AG09309 (cell line): ENCODE data around the gene LOXL4.

Experiments
- DNase-seq: peaks from one replicate; pipeline ENCODE4 v3.0.0-alpha.2; 2010; ENCODE audit warnings: low read depth
- H3K4me3 ChIP-seq: 2 replicates; pipeline ENCODE4 v1.5.1; 2011; ENCODE audit warnings: mild to moderate bottlenecking, low read depth, low read length, moderate library complexity; ENCODE audit not compliant: control insufficient read depth
- TF ChIP-seq, protein P1 (sequence below): IDR thresholded peaks from 2 replicates; pipeline ENCODE4 v1.5.1; 2011; ENCODE audit warnings: mild to moderate bottlenecking, low read depth, low read length, inconsistent platforms; ENCODE audit not compliant: insufficient read depth, control insufficient read depth; ENCODE audit errors: missing control alignments

The LOXL4 gene

DNA sequence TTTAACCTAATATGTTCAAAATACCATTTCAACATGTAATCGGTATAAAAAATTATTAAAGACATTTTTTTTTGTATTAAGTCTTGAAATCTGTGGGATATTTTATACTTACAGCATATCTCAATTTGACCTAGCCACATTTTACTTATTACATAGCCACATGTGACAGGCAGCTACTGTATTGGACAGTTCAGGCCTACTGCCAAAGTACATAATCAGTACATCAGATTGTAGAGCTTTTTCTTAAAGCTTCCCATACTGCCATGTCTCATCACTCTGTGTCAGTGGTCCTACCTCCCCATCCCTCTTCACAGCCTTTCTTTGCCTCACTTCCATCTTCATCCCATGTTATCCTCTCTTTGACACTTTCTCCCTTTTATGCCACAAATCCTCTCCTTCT, 43.0 kb downstream of the LOXL4 start:
- no peak overlapping the region for H3K4me3 ChIP-seq
- no peak for DNase-seq
- TF ChIP-seq, protein P1, sequence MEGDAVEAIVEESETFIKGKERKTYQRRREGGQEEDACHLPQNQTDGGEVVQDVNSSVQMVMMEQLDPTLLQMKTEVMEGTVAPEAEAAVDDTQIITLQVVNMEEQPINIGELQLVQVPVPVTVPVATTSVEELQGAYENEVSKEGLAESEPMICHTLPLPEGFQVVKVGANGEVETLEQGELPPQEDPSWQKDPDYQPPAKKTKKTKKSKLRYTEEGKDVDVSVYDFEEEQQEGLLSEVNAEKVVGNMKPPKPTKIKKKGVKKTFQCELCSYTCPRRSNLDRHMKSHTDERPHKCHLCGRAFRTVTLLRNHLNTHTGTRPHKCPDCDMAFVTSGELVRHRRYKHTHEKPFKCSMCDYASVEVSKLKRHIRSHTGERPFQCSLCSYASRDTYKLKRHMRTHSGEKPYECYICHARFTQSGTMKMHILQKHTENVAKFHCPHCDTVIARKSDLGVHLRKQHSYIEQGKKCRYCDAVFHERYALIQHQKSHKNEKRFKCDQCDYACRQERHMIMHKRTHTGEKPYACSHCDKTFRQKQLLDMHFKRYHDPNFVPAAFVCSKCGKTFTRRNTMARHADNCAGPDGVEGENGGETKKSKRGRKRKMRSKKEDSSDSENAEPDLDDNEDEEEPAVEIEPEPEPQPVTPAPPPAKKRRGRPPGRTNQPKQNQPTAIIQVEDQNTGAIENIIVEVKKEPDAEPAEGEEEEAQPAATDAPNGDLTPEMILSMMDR = no peak

DNA sequence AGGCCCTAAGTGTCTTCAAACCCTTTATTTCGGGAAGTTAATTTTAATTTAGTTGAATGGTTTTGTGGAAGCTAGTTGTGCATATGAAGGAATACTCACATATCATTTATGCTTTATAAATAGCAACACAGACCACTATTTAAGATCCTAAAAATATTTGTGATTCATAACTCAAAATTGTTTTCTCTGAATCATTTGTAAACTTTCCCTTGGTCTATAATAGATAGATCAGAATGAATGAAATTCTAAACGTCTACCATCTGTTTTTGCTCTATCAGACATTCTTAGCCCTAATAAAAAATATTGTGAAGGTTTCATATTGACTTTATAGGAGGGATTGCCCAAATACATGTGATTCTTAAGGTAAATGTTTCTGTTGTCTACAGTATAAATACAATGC, 43.5 kb downstream of the LOXL4 start:
- no peak overlapping the region for H3K4me3 ChIP-seq
- no peak for DNase-seq
- TF ChIP-seq, protein P1 = no peak

DNA sequence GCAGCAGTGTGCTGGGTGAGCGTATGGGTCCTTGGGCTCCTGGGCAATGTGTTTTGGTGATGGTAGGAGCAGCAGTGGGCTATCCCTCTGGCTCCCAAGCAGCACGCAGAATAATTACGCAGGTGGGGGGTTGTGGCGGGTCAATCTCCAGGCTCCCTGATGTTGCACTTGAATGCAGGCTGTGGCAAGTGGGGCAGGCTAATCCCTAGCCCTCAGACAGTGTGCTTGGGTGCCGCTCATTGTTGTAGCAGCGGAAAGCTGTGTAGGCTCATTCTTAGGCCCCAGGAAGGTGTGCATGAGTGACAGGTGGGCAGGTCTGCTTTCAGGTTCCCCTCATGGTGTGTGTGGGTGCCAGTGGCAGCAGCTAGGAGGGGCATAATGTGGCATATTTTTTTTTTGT, 44.1 kb downstream of the LOXL4 start:
- H3K4me3 ChIP-seq = no peak overlapping the region
- TF ChIP-seq, protein P1 = no peak
- DNase-seq = no peak

DNA sequence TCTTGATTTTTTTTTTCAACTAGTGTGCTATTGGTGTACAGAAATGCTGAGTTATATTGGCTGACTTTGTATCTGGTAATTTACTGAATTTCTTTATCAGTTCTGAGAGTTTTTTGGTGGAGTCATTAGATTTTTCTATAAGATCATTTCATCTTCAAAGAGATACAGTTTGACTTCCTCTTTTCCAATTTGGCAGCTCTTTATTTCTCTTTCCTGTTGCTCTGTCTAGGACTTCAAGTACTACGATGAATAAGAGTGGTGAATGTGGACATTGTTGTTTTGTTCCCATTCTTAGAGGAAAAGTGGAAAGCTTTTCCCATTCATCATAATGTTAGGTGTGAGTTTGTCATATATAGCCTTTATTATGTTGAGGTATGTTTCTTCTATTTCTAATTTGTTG, 50.2 kb downstream of the LOXL4 start:
- no peak for DNase-seq
- TF ChIP-seq, protein P1 = no peak
- H3K4me3 ChIP-seq = no peak overlapping the region

DNA sequence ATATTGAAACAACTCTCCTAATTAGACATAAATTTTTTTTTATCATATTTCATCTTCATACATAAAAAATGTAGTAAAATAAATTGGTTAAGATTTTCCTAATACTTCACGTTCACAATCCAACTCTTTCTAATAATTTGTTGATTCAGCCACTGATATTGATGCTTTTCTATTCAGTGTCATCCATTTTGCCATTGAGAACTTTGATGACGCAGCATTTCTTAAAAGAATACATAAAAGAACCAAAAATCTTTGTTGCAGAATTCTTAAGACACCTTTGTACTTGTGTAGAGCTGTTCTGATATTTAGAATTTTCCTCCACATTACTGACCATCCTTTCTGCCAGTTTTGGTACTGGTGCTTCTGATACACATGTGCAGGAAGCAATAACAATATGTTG, 52.6 kb downstream of the LOXL4 start:
- TF ChIP-seq, protein P1 = no peak
- no peak for DNase-seq

DNA sequence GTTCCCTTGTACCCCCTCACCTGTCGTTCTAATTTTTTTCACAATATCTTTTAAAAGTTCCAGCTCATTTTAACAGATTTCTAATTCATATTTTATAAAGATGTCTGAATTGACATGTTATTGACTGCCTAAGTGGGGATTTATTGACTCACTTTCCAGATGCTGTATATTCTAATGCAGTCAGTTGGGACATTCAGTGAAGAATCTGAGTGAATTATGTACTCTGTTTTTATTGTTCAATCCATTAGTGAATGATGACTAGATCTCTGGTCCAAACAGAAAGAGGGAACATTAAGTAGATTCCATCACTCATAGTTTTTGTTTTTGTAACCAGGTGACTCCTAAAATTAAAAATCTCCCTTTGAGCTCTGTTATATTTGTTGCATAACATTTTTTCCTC, 54.3 kb downstream of the LOXL4 start:
- no peak overlapping the region for H3K4me3 ChIP-seq
- no peak for DNase-seq

More for the DNA sequence above, 52.6 kb downstream of the LOXL4 start:
- no peak overlapping the region for H3K4me3 ChIP-seq

More for the DNA sequence above, 54.3 kb downstream of the LOXL4 start:
- TF ChIP-seq, protein P1 = no peak
